Uterus (tissue), 2 donors: Measurements from ENCODE around the gene FAM228B.

Experiments
- CTCF ChIP-seq, 4 experiments: fragments of 200-600 bp in 2 of 4; fragments of 450-650 bp in 2 of 4; sonication (generic) in 2 of 4; IDR thresholded peaks; one replicate each; pipeline ENCODE4 v1.5.1; 2016 to 2019; ENCODE audit warnings: antibody characterized with exemption in 4 of 4, mild to moderate bottlenecking in 2 of 4, moderate library complexity in 1 of 4
- POLR2A ChIP-seq, 2 donors: fragments of 450-650 bp; IDR thresholded peaks; one replicate each; pipeline ENCODE4 v1.6.1; 2016; ENCODE audit warnings: antibody characterized with exemption in 2 of 2, mild to moderate bottlenecking in 1 of 2, moderate library complexity in 1 of 2

DNA sequence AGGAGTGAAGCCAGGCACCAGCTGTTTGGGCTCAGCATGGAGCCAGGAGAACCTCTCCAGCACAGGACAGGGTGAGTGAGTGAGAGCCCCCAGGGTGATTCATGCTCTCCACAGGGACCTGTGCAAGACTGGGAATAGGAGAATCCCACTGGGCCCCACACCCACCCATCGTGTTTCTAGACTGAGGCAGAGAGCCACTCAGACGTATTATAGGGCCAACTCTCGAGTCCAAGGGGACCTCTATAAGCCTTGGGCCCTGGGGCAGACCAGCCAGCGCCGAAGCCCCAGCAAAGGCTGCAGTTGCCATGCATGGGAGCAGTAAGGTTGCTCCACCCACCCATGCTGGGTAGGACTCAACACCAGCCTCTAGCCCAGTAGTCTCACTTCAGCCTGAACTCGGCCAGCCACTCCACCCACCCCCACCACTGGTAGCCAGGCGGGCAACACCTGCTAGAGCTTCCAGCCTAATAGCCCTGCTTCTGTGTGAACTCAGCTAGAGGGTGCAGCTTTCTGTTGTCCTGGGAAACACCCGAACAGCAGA lies 19.1 kb upstream of the FAM228B start:
- TF ChIP-seq CTCF (IDR thresholded peaks at IDR 0.05) = no peak
- no peak for TF ChIP-seq POLR2A (IDR thresholded peaks at IDR 0.05)
